ENCODE results near the gene ALG14. TPM values are rescaled to one million over a fixed set of nuclear protein-coding genes. Genes with fewer than 3 reads are reported as not detected.
A peak's percentile ranks its signal among the peaks of the same experiment; 100 is the strongest.

The ALG14 gene
- polyA plus RNA-seq, 1 of the 3 experiments (the other 2 are of a cell fraction): 2.5 TPM

GRCh38 chr1:95023399-95024043 lies 49.2 kb downstream of the ALG14 start (continued):
- no peak for TF ChIP-seq MAX (IDR thresholded peaks at IDR 0.05; ENCODE audit: low read depth)
- TF ChIP-seq ELF1 (IDR thresholded peaks at IDR 0.05): no peak
- no peak for TF ChIP-seq YY1 (IDR thresholded peaks at IDR 0.05; ENCODE audit: low read depth)
- no peak for TF ChIP-seq GABPA (IDR thresholded peaks at IDR 0.05; ENCODE audit: low read depth)
- TF ChIP-seq NFIC (IDR thresholded peaks at IDR 0.05; ENCODE audit: borderline replicate concordance): peak; percentile 50; the same call in 1 of the 2 replicates
- no peak for TF ChIP-seq FOXM1 (IDR thresholded peaks at IDR 0.05; ENCODE audit: low read depth)
- no peak for TF ChIP-seq GATA2 (CRISPR knock-in tag; IDR thresholded peaks at IDR 0.05)
- peak; percentile 33 to 54; a peak in 3 of 4 replicates for TF ChIP-seq EP300 (IDR thresholded peaks at IDR 0.05; ENCODE audit: borderline replicate concordance in 1 of 2, low read depth in 1 of 2, low read length in 1 of 2)
- no peak for TF ChIP-seq RAD21 (IDR thresholded peaks at IDR 0.05; ENCODE audit: low read length)
- TF ChIP-seq FOSL2 (IDR thresholded peaks at IDR 0.05; ENCODE audit: borderline replicate concordance, low read depth): peak; percentile 88
- TF ChIP-seq TAF1 (IDR thresholded peaks at IDR 0.05; ENCODE audit: borderline replicate concordance, low read depth, low read length): no peak
- TF ChIP-seq CTCF (IDR thresholded peaks at IDR 0.05): no peak
- TF ChIP-seq USF1 (IDR thresholded peaks at IDR 0.05; ENCODE audit: borderline replicate concordance, low read depth): no peak
- peak; percentile 84 for TF ChIP-seq JUND (IDR thresholded peaks at IDR 0.05)
- no peak for TF ChIP-seq SIN3A (IDR thresholded peaks at IDR 0.05; ENCODE audit: borderline replicate concordance, low read depth, low read length)
- TF ChIP-seq ZBTB33 (IDR thresholded peaks at IDR 0.05; ENCODE audit: borderline replicate concordance, low read depth): no peak
- TF ChIP-seq IRF3 (IDR thresholded peaks at IDR 0.05; ENCODE audit: low read depth, low read length): no peak
- no peak for TF ChIP-seq TEAD4 (IDR thresholded peaks at IDR 0.05; ENCODE audit: borderline replicate concordance, insufficient read depth)
- no peak for TF ChIP-seq SMC3 (IDR thresholded peaks at IDR 0.05; ENCODE audit: low read depth, low read length)
- no peak for TF ChIP-seq EZH2phosphoT487 (IDR thresholded peaks at IDR 0.05; ENCODE audit: borderline replicate concordance, low read depth)
- TF ChIP-seq CHD2 (IDR thresholded peaks at IDR 0.05; ENCODE audit: low read length, partially characterized antibody): no peak
- TF ChIP-seq NRF1 (IDR thresholded peaks at IDR 0.05; ENCODE audit: low read depth, low read length): no peak
- no peak for TF ChIP-seq RCOR1 (IDR thresholded peaks at IDR 0.05; ENCODE audit: low read length)
- TF ChIP-seq TCF12 (IDR thresholded peaks at IDR 0.05): peak; percentile 73

Measured in SK-N-SH (cell line).